M059J (cell line): Measurements from ENCODE around the gene MEAF6. TPM values are rescaled to one million over a fixed set of nuclear protein-coding genes. Genes with fewer than 3 reads are reported as not detected.
"Not testable (repeated sequence)": the region's sequence is repeated elsewhere in the genome, so short reads cannot be mapped to it uniquely, and the experiment has no call there.

Experiments used
- DNase-seq: peaks from one replicate; pipeline ENCODE4 v3.0.0-alpha.2; 2012; ENCODE audit warnings: low read depth
- total RNA-seq: library from RNA; depleted of rRNA; stranded (reverse); fragments of >200 nt; shearing (Covaris generic); gene quantifications from 2 replicates; pipeline ENCODE4 v1.2.3, GENCODE V29; 2014; rRNA removed

MEAF6 gene
- total RNA-seq, result 112 and 148 TPM in 2 replicates

- peak; percentile 81 for DNase-seq
Measured at GRCh38 chr1:37514350-37515184, at the start of gene MEAF6. Gene MEAF6 (minus strand): TSS chr1:37514766. CDS start chr1:37514746, 20 bp downstream.

DNA sequence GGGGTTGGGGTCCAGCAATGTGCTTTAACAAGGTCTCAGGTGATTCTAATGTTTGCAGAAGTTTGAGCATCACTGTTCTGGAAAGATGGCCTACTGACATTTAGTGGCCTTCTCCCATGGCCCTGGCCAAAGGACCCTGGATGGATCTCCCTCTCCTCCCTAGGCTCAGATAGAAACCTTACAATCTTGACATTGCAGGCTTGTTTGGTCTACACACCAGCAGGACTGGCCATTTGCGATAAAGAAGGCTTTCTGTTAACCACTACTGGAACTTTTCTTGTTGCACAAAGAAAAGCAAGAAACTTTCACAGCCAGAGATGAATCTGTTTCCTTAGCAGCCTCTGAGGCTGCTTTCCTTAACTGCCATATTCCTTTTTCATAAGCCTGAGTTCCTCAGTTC lies 48.4 kb upstream of the MEAF6 start:
- DNase-seq, result no peak

- no peak for DNase-seq
Measured at GRCh38 chr1:37561133-37562132, 46.9 kb upstream of the MEAF6 start.

DNA sequence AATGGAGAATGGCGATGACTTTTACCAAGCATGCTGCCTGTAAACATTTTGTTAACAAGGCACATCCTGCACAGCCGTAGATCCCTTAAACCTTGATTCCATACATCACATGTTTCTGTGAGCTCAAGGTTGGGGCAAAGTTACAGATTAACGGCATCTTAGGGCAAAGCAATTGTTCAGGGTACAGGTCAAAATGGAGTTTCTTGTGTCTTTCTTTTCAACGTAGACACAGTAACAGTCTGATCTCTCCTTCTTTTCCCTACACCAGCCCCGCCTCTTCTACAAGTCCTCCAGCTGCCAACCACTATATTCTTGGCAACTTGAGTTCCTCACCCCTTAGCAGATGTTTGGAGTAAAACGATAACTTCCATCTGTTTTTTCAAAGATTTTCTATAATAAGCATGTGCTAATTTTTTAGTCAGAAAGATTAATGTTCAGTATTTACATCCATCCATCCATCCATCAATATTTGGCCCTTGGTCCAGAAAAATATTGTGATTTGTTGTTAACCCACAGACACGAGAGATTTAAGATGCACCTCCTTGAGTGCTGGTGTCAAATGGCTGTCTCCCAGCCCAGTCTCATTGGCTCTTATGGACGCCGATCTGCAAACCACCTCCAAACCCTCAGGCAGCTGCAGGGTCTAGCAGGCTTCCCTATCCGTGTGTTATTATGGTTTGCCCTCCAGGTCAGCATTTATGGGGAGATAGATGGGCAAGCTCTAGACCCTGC lies 46.0 kb upstream of the MEAF6 start:
- DNase-seq, result no peak

DNA sequence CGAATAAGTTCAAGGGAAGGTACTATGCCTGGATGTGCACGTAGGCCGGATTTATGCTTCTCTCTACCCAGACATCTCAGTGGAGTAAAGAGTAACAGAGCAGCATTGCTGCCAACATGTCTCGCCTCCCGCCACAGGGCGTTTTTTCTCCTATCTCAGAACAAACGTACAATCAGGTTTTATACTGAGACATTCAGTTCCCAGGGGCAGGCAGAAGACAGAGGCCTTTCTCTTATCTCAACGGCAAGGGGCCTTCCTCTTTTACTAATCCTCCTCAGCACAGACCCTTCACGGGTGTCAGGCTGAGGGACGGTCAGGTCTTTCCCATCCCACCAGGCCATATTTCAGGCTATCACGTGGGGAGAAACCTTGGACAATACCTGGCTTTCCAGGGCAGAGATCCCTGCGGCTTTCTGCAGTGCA lies 45.4 kb upstream of the MEAF6 start:
- DNase-seq, result not testable (repeated sequence)

DNA sequence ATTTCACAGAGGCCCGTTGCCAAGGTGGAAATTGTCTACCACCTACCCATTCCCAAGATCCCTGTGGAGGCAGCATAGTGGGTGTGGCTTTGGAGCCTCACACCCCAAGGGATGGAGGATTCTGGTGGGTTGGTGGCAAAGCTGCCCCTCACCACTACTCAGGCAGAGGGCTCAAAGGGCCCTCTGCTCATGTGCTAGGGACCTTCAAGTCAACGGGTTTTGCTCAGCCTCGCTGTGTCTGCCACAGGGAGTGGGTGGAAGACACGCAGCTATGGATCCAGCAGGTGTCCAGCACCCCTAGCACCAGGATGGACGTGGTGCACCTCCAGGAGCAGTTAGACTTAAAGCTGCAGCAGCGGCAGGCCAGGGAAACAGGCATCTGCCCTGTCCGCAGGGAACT lies 44.5 kb upstream of the MEAF6 start:
- no peak for DNase-seq

DNA sequence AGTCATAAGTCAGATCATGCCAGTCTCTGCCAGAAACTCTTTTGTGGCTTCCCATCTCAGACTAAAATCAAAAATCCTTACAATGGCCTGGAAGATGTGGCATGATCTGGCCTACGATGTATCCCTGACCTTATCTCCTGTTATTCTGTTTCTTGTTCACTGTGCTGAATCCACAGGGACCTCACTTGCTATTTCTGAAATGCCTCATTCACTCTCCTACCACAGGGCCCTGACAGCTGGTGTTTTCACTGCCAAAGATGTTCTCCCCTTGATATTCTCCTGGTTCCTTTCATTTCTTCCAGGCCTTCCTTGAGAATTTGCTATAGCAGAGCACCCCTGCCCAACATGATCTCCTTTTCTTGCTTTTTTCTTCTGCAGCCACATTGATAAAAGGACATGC lies 43.8 kb upstream of the MEAF6 start:
- no peak for DNase-seq

DNA sequence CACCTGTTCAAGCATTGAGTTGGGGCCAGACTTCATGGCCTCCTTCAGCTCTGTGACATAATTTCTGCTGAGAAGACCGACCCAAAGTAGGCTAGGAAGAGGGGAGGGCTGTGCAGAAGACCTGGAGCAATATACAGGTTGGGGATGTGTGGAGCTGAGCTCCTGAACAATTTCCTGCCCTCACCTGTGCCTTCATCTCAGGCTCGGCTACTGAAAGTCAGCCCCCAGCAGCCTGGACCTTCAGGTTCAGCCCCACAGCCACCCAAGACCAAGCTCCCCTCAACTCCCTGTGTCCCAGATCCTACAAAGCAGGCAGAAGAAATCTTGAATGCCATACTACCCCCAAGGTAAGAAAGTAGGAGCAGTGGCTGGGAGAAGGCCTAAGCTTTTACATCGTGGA lies 42.8 kb upstream of the MEAF6 start:
- no peak for DNase-seq

DNA sequence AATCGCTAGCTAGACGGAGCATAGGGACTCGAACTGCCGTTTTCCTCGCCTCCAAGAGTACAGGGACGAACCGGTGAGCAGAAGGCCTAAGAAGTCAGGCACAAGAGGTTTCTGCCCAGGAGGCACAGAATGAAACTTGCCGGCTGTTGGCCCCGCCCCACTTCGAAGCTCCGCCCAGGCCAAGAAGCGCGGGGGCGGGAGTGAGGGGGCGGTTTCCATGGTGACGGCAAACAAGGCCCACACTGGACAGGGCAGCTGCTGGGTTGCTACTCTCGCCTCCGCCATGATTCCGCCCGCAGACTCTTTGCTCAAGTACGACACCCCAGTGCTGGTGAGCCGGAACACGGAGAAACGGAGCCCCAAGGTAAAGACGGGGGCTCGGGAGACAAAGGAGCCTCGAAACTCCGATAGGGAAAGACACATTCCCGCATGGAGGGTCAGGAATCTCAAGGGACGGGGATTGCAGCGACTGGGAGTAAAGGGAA lies 42.2 kb upstream of the MEAF6 start, which contains the start of gene DNALI1:
Gene DNALI1 (plus strand): TSS at position 229 of the 485 bp plus-strand sequence. CDS start 55 bp downstream, at position 284.
- peak; percentile 82 for DNase-seq

DNA sequence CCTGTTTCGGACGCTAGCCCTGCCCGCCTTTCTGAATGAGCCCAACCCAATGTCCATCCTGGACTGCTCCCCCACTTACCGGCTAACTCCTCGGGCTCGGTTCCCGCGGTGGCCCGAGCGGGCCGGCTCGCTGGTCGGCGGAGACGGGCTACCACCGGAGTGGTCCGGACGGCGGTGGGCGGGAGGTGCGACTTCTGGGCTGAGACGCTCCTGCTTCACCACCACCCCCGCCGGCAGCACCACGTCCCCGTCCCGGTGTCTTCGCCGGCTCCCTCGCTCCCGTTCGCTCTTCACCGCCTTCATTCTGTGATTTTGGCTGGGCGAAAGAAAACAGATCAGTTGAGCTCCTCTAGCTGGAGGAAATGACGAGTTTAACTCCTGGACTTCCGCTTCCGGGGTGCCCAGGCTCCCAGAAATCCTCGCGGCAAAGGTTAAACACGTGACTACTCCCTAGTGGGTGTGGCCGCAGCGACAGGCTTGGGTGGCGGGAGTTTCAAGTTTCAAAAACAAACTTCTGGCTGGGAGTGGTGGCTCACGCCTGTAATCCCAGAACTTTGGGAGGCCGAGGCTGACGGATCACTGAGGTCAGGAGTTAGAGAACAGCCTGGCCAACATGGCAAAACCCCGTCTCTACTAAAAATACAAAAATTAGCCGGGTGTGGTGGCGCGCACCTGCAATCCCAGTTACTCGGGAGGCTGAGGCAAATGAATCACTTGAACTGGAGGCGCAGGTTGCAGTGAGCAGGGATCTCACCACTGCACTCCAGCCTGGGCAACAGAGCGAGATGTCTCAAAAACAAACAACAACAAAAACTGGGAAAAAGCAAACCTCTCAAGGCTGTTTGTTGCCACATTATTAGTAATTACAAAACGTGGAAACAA lies 39.6 kb upstream of the MEAF6 start, which contains the start of gene SNIP1:
Gene SNIP1 (minus strand): TSS at position 367 of the 882 bp plus-strand sequence. CDS start 64 bp downstream, at position 303.
- peak; percentile 94 for DNase-seq

DNA sequence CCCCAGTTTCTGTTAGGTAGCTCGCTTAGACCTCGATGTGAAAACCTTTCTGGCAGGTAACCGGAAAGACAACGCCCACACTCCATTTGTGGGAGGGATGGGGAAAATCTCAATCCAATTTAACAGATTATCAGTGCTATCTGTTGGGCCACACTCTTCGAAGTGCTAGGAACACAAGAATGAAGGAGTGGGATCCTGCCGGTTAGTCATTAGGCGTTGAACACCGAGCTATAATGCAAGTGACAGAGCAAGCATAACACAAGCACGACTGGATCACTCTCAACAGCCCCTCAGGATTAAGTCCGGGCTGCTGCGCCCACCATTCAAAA lies 39.0 kb upstream of the MEAF6 start:
- no peak for DNase-seq

DNA sequence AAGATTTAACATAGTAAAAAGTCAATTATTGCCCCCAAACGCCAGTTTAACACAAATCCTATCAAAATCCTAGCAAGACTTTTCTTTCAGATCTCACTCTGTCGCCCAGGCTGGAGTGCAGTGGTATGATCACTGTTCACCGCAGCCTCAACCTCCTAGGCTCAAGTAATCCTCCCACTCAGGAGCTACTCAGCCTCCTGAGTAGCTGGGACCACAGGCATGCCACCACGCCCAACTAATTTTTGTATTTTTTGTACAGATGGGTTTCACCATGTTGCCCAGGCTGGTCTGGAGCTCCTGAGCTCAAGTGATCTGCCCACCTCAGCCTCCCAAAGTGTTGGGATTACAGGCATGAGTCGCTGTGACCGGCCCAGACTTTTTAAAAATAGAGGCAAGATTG lies 34.8 kb upstream of the MEAF6 start:
- DNase-seq, result no peak

GRCh38 chr1:37545019-37545418 lies 30.5 kb upstream of the MEAF6 start:
- no peak for DNase-seq

DNA sequence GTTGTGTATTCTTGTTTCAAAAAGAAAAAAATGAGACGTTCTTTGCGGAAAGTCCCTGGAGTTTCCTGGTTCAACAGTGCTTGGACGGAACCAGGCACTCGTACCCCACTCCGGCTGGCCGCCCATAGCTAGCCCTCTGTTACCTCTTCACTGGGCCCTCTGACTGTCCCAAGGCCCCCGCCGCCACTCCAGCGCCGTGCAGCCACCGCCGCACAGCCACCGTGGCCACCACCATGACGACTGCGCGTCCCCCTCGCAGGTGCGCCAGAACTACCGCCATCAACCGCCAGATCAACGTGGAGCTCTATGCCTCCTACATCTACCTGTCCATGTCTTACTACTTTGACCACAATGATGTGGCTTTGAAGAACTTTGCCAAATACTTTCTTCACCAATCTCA lies 30.0 kb upstream of the MEAF6 start:
- no peak for DNase-seq

- no peak for DNase-seq
Measured at GRCh38 chr1:37540036-37540785, 25.6 kb upstream of the MEAF6 start.

DNA sequence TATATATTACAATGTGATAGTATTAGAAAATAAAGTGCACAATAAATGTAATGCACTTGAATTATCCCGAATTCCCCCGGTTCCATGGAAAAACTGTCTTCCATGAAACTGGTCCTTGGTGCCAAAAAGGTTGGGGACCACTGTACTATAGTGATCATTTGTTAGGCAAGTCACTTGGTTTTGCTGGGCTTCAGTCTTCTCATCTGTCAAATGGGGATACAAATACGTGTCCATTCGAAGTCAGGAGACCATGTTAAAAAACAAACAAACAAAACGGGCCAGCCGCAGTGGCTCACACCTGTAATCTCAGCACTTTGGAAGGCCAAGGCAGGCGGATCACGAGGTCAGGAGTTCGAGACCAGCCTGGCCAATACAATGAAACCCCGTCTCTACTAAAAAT lies 24.6 kb upstream of the MEAF6 start:
- not testable (repeated sequence) for DNase-seq

- peak; percentile 91 for DNase-seq
Measured at GRCh38 chr1:37537378-37537777, 22.8 kb upstream of the MEAF6 start.

- DNase-seq, result peak; percentile 35
Measured at GRCh38 chr1:37533317-37534093, 18.9 kb upstream of the MEAF6 start.
